Prostate gland (tissue), 2 donors: ENCODE data around the gene CORO2B.

Experiments used
- POLR2A ChIP-seq: fragments of 450-650 bp; IDR thresholded peaks from one replicate; pipeline ENCODE4 v1.6.1; 2016; ENCODE audit warnings: antibody characterized with exemption, mild to moderate bottlenecking
- TF ChIP-seq, protein P1 (sequence below), 4 experiments: fragments of 200-600 bp in 2 of 4; fragments of 450-650 bp in 2 of 4; sonication (generic) in 2 of 4; IDR thresholded peaks; 1 replicate in 3 of 4; 2 replicates in 1 of 4; pipeline ENCODE4 v1.5.1; 2016 to 2019; ENCODE audit warnings: antibody characterized with exemption in 4 of 4, mild to moderate bottlenecking in 2 of 4, moderate library complexity in 2 of 4

DNA sequence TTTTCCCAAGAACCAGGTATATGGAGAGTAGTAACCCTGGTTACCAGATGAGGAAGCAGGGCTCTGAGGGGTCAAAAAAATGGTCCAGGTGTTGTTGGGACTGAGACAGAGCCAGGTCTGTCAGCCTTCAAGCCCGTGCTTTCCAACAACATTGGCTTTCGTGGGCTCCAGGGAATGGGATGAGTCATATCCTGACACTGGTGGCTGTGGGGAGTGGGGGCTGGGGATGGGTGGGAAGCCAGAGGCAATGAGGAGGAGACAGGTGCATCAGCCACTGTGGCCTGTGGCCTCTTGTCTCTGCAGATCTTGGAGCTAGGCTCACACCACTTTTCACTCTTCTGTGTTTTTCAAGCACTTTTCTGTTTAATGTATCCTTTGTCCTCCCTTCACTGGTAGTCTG lies 38.2 kb downstream of the CORO2B start:
- TF ChIP-seq, protein P1, sequence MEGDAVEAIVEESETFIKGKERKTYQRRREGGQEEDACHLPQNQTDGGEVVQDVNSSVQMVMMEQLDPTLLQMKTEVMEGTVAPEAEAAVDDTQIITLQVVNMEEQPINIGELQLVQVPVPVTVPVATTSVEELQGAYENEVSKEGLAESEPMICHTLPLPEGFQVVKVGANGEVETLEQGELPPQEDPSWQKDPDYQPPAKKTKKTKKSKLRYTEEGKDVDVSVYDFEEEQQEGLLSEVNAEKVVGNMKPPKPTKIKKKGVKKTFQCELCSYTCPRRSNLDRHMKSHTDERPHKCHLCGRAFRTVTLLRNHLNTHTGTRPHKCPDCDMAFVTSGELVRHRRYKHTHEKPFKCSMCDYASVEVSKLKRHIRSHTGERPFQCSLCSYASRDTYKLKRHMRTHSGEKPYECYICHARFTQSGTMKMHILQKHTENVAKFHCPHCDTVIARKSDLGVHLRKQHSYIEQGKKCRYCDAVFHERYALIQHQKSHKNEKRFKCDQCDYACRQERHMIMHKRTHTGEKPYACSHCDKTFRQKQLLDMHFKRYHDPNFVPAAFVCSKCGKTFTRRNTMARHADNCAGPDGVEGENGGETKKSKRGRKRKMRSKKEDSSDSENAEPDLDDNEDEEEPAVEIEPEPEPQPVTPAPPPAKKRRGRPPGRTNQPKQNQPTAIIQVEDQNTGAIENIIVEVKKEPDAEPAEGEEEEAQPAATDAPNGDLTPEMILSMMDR (IDR thresholded peaks at IDR 0.05): no peak
- no peak for TF ChIP-seq POLR2A
